HEK293 (cell line): ENCODE results near the gene SFXN2.

Source experiments
- CTCF ChIA-PET: fragments of 350-600 bp; formaldehyde crosslinking; extraction: SDS; loops from one replicate; lab custom pipeline; 2021; ENCODE audit warnings: antibody characterized with exemption; lab: Yijun Ruan, JAX
- POLR2A ChIA-PET: fragments of 300-600 bp; formaldehyde crosslinking; extraction: SDS; loops from one replicate; lab custom pipeline; 2020; ENCODE audit warnings: antibody characterized with exemption, inconsistent platforms; lab: Yijun Ruan, JAX
- H3K27ac ChIP-seq: fragments of 200-500 bp; sonication (Bioruptor generic); 2 replicates; pipeline ENCODE4 v1.5.1; 2014; ENCODE audit warnings: low read depth, low read length, control low read depth, inconsistent platforms; ENCODE audit errors: extremely low read depth
- H3K36me3 ChIP-seq, 2 experiments: fragments of 200-500 bp in 1 of 2; sonication (Bioruptor generic) in 1 of 2; 1 replicate in 1 of 2; 2 replicates in 1 of 2; pipeline ENCODE4 v1.5.1; 2014 to 2017; ENCODE audit warnings: inconsistent platforms in 2 of 2, low read length in 2 of 2; ENCODE audit not compliant: control insufficient read depth in 2 of 2, insufficient read depth in 1 of 2
- H3K4me1 ChIP-seq: fragments of 200-500 bp; sonication (Bioruptor generic); 2 replicates; pipeline ENCODE4 v1.5.1; 2014; ENCODE audit warnings: mild to moderate bottlenecking, low read length, inconsistent platforms; ENCODE audit not compliant: control insufficient read depth, insufficient read depth
- H3K4me3 ChIP-seq: 2 replicates; pipeline ENCODE4 v1.5.1; 2011; ENCODE audit warnings: low read depth, mild to moderate bottlenecking, control low read depth, low read length, moderate library complexity
- H3K9me3 ChIP-seq: fragments of 200-500 bp; sonication (Bioruptor generic); 2 replicates; pipeline ENCODE4 v1.5.1; 2014; ENCODE audit warnings: low read depth, low read length, inconsistent platforms; ENCODE audit not compliant: control insufficient read depth, insufficient read depth
- BCL11A ChIP-seq: fragments of 450-650 bp; formaldehyde crosslinking; IDR thresholded peaks from 2 replicates; pipeline ENCODE4 v1.5.1; 2016; ENCODE audit warnings: low read depth, missing biosample characterization, missing genetic modification characterization
- GFI1B ChIP-seq: fragments of 450-650 bp; formaldehyde crosslinking; IDR thresholded peaks from 2 replicates; pipeline ENCODE4 v1.5.1; 2016; ENCODE audit warnings: missing biosample characterization, missing genetic modification characterization
- HIC1 ChIP-seq: fragments of 450-650 bp; formaldehyde crosslinking; IDR thresholded peaks from 2 replicates; pipeline ENCODE4 v1.5.1; 2016; ENCODE audit warnings: missing biosample characterization, missing genetic modification characterization
- INSM2 ChIP-seq: fragments of 450-650 bp; formaldehyde crosslinking; IDR thresholded peaks from 2 replicates; pipeline ENCODE4 v1.5.1; 2016; ENCODE audit warnings: missing biosample characterization, missing genetic modification characterization
- KLF17 ChIP-seq: fragments of 450-650 bp; formaldehyde crosslinking; IDR thresholded peaks from 2 replicates; pipeline ENCODE4 v1.5.1; 2016; ENCODE audit warnings: missing biosample characterization, missing genetic modification characterization
- SCRT1 ChIP-seq: fragments of 450-650 bp; formaldehyde crosslinking; IDR thresholded peaks from 2 replicates; pipeline ENCODE4 v1.5.1; 2016; ENCODE audit warnings: missing biosample characterization, missing genetic modification characterization, borderline replicate concordance
- ZNF140 ChIP-seq: fragments of 450-650 bp; formaldehyde crosslinking; IDR thresholded peaks from 2 replicates; pipeline ENCODE4 v1.5.1; 2016; ENCODE audit warnings: missing biosample characterization, missing genetic modification characterization
- ZNF449 ChIP-seq: fragments of 450-650 bp; formaldehyde crosslinking; IDR thresholded peaks from 2 replicates; pipeline ENCODE4 v1.5.1; 2017; ENCODE audit warnings: missing biosample characterization, mild to moderate bottlenecking, missing genetic modification characterization, moderate library complexity
- ZNF48 ChIP-seq: fragments of 450-650 bp; formaldehyde crosslinking; IDR thresholded peaks from 2 replicates; pipeline ENCODE4 v1.5.1; 2016; ENCODE audit warnings: missing biosample characterization, missing genetic modification characterization
- ZNF600 ChIP-seq: fragments of 450-650 bp; formaldehyde crosslinking; IDR thresholded peaks from 2 replicates; pipeline ENCODE4 v1.5.1; 2016; ENCODE audit warnings: missing biosample characterization, missing genetic modification characterization
- ZNF654 ChIP-seq: fragments of 450-650 bp; formaldehyde crosslinking; IDR thresholded peaks from 2 replicates; pipeline ENCODE4 v1.5.1; 2016; ENCODE audit warnings: low read depth, missing biosample characterization, missing genetic modification characterization
- ZNF701 ChIP-seq: fragments of 450-650 bp; formaldehyde crosslinking; IDR thresholded peaks from 2 replicates; pipeline ENCODE4 v1.5.1; 2016; ENCODE audit warnings: missing biosample characterization, missing genetic modification characterization
- ZNF704 ChIP-seq: fragments of 450-650 bp; formaldehyde crosslinking; IDR thresholded peaks from 2 replicates; pipeline ENCODE4 v1.5.1; 2016; ENCODE audit warnings: missing biosample characterization, missing genetic modification characterization
- ZNF707 ChIP-seq: fragments of 450-650 bp; formaldehyde crosslinking; IDR thresholded peaks from 2 replicates; pipeline ENCODE4 v1.5.1; 2016; ENCODE audit warnings: missing biosample characterization, missing genetic modification characterization
- ZSCAN30 ChIP-seq: fragments of 450-650 bp; IDR thresholded peaks from 2 replicates; pipeline ENCODE4 v1.5.1; 2018; ENCODE audit warnings: missing biosample characterization, mild to moderate bottlenecking, missing genetic modification characterization, moderate library complexity

SFXN2 gene

GRCh38 chr10:102776779-102777456 lies 62.5 kb downstream of the SFXN2 start (continued):
- no peak for TF ChIP-seq HIC1 (tag by site-specific recombination)
- TF ChIP-seq ZNF704 (tag by site-specific recombination): no peak
- 0 out of 2 replicates have a peak, but pooled peaks have one; percentile 14 for TF ChIP-seq ZSCAN30 (tag by site-specific recombination)
- TF ChIP-seq ZNF48 (tag by site-specific recombination): no peak
- TF ChIP-seq BCL11A: no peak
- TF ChIP-seq ZNF600 (tag by site-specific recombination): peak; percentile 50; the same call in 1 of the 2 replicates
- no peak for TF ChIP-seq GFI1B (tag by site-specific recombination)
- TF ChIP-seq ZNF707: no peak
- no peak for TF ChIP-seq ZNF140 (tag by site-specific recombination)
- TF ChIP-seq ZNF701: no peak
- TF ChIP-seq ZNF449 (tag by site-specific recombination): no peak
- no peak for TF ChIP-seq ZNF654 (tag by site-specific recombination)
- TF ChIP-seq INSM2 (tag by site-specific recombination): peak; percentile 95

GRCh38 chr10:102777711-102778453 lies 63.4 kb downstream of the SFXN2 start:
- H3K9me3 ChIP-seq: no peaks in the 10 kb centered on the region
- no peak overlapping the region for H3K4me3 ChIP-seq
- CTCF ChIA-PET: interaction anchor here (0.8 to 3.8 kb wide), 4 partner anchors 10 to 1123 kb away, joined by 3 to 22 read pairs (median 4); no protein-coding TSS in a partner anchor
- peaks cover 20% of the 10 kb centered on the region for H3K4me1 ChIP-seq
- POLR2A ChIA-PET: interaction anchor here (0.7 to 2.6 kb wide), 3 partner anchors 23 to 64 kb away, joined by 3 to 14 read pairs (median 4); partner anchors contain the start of genes ARL3 and WBP1L
- no peak overlapping the region for H3K27ac ChIP-seq
- TF ChIP-seq SCRT1 (tag by site-specific recombination) (no peak), ZNF600 (tag by site-specific recombination) (no peak), KLF17 (tag by site-specific recombination) (no peak)
- H3K36me3 ChIP-seq: no peaks in the 10 kb centered on the region
